B cell (primary cell): Measurements from ENCODE around the gene LVRN.

Experiments
- EZH2 ChIP-seq: IDR thresholded peaks from 2 replicates; pipeline ENCODE4 v1.6.1; 2012; ENCODE audit warnings: borderline replicate concordance, low read depth, mild to moderate bottlenecking, moderate library complexity, low read length; ENCODE audit not compliant: insufficient read depth, poor library complexity, severe bottlenecking
- TF ChIP-seq, protein P1 (sequence below): fragments of 200-600 bp; IDR thresholded peaks from one replicate; pipeline ENCODE4 v1.8.0; 2022; ENCODE audit warnings: antibody characterized with exemption, mild to moderate bottlenecking

DNA sequence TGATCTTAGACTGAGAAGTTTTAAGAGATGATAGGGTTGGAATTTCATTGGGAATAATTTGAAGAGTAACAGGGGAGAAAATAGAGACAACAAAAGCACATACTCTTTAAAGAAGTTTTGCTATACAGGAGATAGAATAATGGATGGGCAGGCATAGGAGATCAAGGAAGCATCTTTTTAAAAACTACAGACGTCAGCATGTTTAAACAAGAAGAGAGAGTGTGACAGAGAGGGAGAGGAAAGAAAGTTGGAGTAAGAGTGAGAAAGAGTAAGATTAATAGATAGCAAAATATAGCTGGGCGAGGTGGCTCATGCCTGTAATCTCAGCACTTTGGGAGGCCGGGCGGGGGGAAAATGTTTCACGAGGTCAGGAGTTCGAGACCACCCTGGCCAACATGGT lies 5.3 kb upstream of the LVRN start:
- TF ChIP-seq, protein P1, sequence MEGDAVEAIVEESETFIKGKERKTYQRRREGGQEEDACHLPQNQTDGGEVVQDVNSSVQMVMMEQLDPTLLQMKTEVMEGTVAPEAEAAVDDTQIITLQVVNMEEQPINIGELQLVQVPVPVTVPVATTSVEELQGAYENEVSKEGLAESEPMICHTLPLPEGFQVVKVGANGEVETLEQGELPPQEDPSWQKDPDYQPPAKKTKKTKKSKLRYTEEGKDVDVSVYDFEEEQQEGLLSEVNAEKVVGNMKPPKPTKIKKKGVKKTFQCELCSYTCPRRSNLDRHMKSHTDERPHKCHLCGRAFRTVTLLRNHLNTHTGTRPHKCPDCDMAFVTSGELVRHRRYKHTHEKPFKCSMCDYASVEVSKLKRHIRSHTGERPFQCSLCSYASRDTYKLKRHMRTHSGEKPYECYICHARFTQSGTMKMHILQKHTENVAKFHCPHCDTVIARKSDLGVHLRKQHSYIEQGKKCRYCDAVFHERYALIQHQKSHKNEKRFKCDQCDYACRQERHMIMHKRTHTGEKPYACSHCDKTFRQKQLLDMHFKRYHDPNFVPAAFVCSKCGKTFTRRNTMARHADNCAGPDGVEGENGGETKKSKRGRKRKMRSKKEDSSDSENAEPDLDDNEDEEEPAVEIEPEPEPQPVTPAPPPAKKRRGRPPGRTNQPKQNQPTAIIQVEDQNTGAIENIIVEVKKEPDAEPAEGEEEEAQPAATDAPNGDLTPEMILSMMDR, result no peak
- no peak for TF ChIP-seq EZH2
